HG03196 (cell line): ENCODE data around the gene EFHC1.

Experiments used
- ATAC-seq: cut with Tn5 transposase; IDR thresholded peaks from one replicate; pipeline ENCODE4 v1.9.1; 2021; ENCODE audit not compliant: unreplicated experiment

EFHC1 gene

GRCh38 chr6:52537001-52537753 lies 117.0 kb downstream of the EFHC1 start:
- ATAC-seq = peak; percentile 75

DNA sequence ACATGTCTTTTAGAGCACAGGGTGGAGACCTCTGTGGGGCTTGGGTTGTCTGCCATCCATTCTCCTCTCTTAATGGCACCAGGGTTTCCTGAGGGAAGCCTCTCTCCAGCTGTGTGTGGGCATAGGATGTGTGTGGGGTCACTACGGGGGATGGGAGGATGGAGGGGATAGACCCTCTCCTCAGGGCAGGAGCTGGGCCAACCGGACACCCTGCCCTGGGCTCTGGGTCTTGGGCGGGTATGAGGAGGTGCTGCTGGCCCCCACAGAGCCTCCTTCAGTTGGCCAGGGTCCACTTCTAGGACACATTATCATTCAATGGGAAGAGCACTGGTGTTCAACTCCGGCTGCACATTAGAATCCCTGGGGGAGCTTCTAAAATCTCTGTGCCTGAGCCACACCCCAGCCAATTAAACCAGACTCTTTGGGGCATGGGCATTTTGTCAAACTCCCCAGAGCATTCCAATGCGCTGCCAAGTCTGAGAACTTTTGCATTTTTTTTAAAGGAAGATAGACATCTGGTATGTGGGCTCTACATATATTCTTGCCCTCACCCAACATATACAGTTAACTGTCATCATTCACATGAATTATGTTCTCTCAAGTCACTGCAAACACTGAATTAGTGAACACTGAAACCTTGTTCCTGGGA lies 118.2 kb downstream of the EFHC1 start:
- ATAC-seq = no peak

GRCh38 chr6:52538901-52539354 lies 118.8 kb downstream of the EFHC1 start:
- ATAC-seq = no peak

DNA sequence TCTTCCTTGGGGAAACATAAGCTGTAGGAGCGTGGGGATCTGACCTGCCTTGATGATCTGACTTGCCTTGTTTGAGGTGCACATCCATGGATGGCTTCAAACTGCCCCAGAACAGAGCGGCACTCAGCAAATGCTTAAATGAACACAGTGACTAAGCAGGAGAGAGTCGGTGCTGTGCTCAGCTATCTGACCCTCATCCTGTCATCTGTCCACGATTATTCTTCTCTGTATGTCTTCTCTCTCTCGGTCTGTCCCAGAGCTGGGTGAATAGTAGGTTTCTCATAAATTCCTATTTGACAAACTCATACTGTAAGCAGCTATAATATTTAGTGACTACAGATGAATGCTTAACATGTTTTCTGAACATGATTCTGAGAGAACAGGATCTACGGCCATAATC lies 119.5 kb downstream of the EFHC1 start:
- ATAC-seq = no peak

GRCh38 chr6:52540286-52540902 lies 120.3 kb downstream of the EFHC1 start:
- ATAC-seq = no peak

DNA sequence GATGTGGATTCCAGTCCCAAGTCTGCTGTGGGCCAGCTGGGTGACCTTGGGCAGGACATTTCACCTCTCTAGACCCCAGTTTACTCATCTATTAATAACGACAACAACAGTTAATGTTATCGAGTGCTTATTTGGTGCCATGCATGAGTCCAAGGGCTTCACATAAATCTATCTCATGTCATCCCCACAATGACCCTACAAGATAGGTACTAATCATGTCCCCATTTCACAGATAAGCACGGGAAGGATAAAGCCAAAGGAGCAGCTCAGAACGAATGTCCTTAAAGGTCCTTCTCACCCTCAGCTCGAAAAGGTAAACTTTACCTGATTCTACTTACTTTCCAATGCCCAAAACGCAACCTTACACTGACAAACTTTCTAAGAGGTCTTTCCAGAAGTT lies 121.0 kb downstream of the EFHC1 start:
- ATAC-seq = no peak

GRCh38 chr6:52543262-52543661 lies 123.1 kb downstream of the EFHC1 start:
- no peak for ATAC-seq

GRCh38 chr6:52543729-52544601 lies 123.8 kb downstream of the EFHC1 start:
- no peak for ATAC-seq

DNA sequence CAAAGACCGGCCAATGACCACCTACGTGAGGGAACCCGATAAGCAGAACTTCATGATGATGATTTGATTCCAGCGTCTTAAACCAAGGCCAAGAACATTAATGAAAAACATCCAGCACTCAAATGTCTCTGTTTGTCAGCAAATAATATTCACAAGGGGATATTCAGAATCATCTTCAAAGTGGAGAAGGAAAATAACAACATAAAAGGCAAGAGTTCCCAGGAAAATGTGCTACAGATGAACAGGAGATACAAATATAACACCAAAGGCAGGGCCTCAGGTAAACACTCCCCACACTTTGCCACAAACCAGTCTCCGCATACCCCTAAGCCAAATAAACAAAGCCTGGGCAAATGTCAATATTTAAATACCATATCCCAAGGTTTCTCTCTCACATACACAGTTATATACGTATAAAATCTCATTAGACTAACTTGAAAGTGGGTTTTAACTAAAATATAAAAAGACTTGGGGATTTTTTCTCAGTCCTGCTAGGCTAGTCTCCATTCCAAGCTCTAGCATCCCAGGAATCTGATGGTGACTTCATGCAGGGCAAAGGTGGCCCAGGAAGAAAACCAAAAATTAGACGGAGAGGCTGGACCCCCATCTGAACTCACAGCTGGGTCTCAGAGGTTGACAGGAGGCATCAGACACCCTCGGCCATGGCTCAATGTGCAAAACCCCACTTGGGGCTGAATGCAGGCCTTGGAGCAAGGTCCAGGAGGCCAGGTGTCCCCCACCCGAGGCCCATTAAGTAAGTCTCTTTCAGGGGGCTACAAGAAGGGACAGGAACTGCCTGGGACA lies 124.7 kb downstream of the EFHC1 start:
- no peak for ATAC-seq

DNA sequence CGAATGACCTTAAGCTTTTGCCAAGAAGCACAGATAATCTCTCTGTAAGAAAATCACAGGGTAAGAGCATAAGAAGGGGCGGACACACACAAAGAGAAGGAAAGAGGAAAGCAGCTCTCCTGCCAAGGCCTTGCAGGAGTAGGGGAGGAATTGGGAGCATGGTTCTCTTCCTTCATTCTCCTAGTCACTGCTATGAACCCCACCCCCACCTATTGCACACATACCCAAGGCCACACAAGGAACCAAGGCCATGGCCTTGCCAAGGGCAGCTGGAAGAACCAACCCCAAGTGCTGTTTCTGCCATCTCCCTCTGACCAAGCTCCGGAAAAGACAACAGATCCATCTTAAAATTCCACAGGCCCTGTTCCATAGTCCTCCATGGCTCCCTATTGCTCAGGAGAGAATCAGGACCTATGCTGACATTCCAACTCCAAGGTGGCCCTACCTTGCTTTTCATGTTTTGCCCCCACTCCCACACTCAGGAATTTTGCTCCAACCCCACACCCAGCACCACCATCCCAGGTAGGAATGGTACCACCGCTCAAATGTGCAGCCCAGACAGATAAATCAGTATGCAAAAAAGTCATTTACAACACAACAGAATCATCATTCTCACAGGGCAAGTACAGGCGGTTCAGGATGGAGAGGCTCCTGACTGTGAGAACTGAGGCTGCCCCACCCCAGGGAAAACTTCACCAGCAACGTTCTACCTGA lies 125.4 kb downstream of the EFHC1 start:
- no peak for ATAC-seq

GRCh38 chr6:52546192-52546591 lies 126.0 kb downstream of the EFHC1 start:
- ATAC-seq = peak; percentile 41

GRCh38 chr6:52546678-52547077 lies 126.5 kb downstream of the EFHC1 start:
- peak; percentile 88 for ATAC-seq

DNA sequence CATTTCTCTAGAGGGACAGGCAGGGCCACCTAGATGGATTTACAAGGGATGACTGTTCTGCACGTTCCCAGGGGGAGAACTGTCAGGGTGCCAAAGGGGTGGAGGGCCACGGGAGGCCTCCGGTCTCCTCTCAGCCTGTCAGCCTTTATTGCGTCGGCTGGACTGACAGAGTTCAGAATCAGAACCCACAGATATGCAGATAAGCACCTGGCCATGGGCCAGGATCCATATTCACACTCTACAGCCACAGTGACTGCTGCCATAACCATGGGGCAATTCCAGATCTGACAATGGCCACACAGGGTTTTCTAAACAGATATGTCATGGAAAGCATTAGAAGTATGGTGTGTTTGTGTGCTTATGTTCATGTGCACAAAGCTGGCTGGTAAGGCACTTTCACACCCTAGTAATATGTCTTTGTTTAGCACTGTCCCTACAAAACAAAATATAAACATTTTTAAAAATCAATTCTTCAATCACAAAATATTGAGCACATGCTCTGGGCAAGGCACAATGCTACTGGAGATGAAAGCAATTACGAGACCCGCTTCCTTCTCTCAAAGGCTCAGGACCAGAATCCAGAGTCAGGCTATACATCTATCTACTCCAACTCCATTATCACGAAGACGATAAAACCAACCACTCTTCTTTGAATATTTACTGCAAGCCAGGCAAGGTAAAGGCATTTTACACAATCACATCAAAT lies 127.7 kb downstream of the EFHC1 start:
- no peak for ATAC-seq

- ATAC-seq = no peak
These were observed 128.2 kb downstream of the EFHC1 start for GRCh38 chr6:52548353-52548713.

DNA sequence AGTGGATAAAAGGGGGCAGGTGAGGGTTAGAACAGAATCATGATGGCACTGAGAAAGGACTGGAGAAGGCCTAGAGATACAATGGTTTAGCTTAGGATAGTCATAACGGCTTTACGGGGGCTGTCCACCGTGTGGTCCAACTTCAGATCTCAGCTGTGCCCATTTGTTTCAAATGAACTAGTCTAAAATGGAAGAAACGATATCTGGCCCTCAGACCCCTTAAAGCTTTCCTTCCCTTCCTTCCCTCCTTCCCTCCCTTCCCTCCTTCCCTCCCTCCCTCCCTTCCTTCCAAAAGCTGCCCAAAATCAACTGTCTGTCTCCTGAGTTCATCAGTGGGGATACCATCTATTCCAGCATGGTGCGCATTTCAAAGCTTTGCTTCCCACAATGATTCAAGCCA lies 128.9 kb downstream of the EFHC1 start:
- no peak for ATAC-seq

- no peak for ATAC-seq
These were observed 129.3 kb downstream of the EFHC1 start for GRCh38 chr6:52549428-52549827.

DNA sequence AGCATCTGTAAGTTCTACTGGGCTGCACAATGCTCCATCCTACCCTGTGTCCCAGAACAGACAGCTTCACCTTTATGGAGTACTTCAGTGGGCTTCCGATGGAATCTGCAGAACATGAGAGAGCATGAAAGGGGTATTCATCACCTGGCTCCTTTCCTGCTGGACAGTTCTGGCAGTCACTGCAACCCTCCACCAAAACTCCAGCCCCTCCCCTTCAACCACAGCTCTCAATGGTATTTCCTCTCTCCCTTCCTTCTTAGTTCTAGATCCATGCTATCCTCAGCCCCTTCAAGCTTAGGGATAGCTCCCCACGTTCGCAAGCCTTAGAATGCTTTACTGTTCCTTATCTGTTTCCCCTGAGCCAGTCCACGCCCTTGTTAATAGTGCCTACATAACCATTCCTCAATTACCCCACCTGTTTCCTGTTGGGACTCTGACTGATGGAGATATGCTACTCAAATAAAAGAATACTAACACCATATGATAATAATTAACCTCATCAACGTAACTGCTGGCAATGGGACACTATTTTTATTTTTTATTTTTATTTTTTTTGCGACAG lies 130.0 kb downstream of the EFHC1 start:
- ATAC-seq = no peak

DNA sequence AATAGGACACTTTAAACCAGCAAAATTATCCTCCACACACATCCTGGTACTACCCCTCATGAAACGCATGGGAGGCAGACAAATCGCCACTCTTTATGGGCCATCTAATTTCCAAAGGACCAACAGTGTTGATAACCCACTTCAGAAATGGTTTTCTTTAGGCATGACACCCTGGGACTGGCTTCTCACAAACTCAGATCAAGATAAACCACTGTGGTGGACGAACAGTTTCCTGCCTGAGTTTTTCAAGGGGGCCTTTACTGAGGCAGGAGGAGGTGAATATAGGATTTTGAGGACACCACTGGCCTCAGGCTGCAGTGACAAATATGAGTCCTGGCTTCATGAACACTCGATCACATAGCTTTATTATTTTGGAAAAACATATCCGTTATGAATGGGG lies 130.7 kb downstream of the EFHC1 start:
- no peak for ATAC-seq
